Measurements from ENCODE around the gene CCDC146. TPM values are rescaled to one million over a fixed set of nuclear protein-coding genes. Genes with fewer than 3 reads are reported as not detected.

The CCDC146 gene
- total and polyA plus RNA-seq, 2 of the 13 experiments (the other 11 are each of a cell fraction or from before 2014, with no cell fraction given), result 2.4 to 4.1 TPM

DNA sequence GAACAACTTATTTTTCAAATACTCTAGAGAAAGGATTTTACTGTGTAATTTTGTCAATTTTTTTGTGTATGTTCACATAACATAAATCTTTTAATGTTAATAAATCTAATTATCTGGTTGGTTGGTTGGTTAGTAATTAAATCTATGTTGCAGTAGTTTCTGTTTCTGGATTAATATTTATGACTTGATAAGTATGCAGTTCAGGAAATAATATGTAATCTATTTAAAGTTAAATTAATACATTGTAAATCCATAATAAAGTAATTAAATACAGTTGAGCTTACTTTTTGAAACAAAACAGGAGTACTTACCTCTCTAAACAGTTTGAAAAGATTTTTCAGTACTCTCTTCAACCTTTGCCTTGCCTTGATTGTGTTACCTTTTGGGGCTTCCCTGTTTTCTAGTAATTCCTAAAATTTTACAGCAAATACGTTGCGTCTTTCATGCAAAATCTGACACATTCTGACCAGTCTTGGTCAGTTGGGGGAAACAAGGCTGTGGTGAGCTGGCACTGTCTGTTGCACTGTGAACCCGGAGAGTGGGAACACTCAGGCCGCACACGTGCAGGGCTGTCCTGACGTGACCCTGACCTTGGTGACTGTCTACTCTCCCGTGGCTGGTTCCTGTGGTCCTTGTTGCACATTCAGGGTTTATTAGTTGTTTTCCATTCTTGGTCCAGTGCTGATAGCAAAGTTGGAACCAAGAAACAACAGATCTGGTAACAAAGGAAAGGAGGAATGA lies 122.8 kb downstream of the CCDC146 start (continued):
- TF ChIP-seq, protein P1, sequence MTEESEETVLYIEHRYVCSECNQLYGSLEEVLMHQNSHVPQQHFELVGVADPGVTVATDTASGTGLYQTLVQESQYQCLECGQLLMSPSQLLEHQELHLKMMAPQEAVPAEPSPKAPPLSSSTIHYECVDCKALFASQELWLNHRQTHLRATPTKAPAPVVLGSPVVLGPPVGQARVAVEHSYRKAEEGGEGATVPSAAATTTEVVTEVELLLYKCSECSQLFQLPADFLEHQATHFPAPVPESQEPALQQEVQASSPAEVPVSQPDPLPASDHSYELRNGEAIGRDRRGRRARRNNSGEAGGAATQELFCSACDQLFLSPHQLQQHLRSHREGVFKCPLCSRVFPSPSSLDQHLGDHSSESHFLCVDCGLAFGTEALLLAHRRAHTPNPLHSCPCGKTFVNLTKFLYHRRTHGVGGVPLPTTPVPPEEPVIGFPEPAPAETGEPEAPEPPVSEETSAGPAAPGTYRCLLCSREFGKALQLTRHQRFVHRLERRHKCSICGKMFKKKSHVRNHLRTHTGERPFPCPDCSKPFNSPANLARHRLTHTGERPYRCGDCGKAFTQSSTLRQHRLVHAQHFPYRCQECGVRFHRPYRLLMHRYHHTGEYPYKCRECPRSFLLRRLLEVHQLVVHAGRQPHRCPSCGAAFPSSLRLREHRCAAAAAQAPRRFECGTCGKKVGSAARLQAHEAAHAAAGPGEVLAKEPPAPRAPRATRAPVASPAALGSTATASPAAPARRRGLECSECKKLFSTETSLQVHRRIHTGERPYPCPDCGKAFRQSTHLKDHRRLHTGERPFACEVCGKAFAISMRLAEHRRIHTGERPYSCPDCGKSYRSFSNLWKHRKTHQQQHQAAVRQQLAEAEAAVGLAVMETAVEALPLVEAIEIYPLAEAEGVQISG (CRISPR knock-in tag; IDR thresholded peaks at IDR 0.05), result peak; percentile 46; the same call in 1 of the 2 replicates
- peak; percentile 29; the same call in 1 of the 2 replicates for TF ChIP-seq MEIS1 (CRISPR knock-in tag; IDR thresholded peaks at IDR 0.05; ENCODE audit: borderline replicate concordance)
- TF ChIP-seq ZNF235 (CRISPR knock-in tag; IDR thresholded peaks at IDR 0.05; ENCODE audit: borderline replicate concordance), result no peak
- TF ChIP-seq, protein P2, sequence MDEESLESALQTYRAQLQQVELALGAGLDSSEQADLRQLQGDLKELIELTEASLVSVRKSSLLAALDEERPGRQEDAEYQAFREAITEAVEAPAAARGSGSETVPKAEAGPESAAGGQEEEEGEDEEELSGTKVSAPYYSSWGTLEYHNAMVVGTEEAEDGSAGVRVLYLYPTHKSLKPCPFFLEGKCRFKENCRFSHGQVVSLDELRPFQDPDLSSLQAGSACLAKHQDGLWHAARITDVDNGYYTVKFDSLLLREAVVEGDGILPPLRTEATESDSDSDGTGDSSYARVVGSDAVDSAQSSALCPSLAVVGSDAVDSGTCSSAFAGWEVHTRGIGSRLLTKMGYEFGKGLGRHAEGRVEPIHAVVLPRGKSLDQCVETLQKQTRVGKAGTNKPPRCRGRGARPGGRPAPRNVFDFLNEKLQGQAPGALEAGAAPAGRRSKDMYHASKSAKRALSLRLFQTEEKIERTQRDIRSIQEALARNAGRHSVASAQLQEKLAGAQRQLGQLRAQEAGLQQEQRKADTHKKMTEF (CRISPR knock-in tag; IDR thresholded peaks at IDR 0.05), result peak; percentile 56; the same call in 1 of the 2 replicates
- TF ChIP-seq SP5 (CRISPR knock-in tag; IDR thresholded peaks at IDR 0.05; ENCODE audit: borderline replicate concordance, low read depth), result no peak
- TF ChIP-seq PITX1 (CRISPR knock-in tag; IDR thresholded peaks at IDR 0.05), result peak; percentile 67; the same call in 1 of the 2 replicates
- no peak for TF ChIP-seq ZNF30 (CRISPR knock-in tag; IDR thresholded peaks at IDR 0.05)
- TF ChIP-seq TBX3 (IDR thresholded peaks at IDR 0.05; ENCODE audit: borderline replicate concordance), result peak; percentile 35; the same call in 1 of the 2 replicates
- TF ChIP-seq ZNF331 (CRISPR knock-in tag; IDR thresholded peaks at IDR 0.05), result peak; percentile 77; the same call in 1 of the 2 replicates
- TF ChIP-seq FOSL2 (CRISPR knock-in tag; IDR thresholded peaks at IDR 0.05), result peak; percentile 73
- TF ChIP-seq YEATS4 (CRISPR knock-in tag; IDR thresholded peaks at IDR 0.05; ENCODE audit: borderline replicate concordance), result peak; percentile 80
- TF ChIP-seq HDAC1 (CRISPR knock-in tag; IDR thresholded peaks at IDR 0.05), result peak; percentile 90
- TF ChIP-seq ZBTB21 (CRISPR knock-in tag; IDR thresholded peaks at IDR 0.05), result no peak
- no peak for TF ChIP-seq ZNF251 (CRISPR knock-in tag; IDR thresholded peaks at IDR 0.05)
- TF ChIP-seq, protein P3, sequence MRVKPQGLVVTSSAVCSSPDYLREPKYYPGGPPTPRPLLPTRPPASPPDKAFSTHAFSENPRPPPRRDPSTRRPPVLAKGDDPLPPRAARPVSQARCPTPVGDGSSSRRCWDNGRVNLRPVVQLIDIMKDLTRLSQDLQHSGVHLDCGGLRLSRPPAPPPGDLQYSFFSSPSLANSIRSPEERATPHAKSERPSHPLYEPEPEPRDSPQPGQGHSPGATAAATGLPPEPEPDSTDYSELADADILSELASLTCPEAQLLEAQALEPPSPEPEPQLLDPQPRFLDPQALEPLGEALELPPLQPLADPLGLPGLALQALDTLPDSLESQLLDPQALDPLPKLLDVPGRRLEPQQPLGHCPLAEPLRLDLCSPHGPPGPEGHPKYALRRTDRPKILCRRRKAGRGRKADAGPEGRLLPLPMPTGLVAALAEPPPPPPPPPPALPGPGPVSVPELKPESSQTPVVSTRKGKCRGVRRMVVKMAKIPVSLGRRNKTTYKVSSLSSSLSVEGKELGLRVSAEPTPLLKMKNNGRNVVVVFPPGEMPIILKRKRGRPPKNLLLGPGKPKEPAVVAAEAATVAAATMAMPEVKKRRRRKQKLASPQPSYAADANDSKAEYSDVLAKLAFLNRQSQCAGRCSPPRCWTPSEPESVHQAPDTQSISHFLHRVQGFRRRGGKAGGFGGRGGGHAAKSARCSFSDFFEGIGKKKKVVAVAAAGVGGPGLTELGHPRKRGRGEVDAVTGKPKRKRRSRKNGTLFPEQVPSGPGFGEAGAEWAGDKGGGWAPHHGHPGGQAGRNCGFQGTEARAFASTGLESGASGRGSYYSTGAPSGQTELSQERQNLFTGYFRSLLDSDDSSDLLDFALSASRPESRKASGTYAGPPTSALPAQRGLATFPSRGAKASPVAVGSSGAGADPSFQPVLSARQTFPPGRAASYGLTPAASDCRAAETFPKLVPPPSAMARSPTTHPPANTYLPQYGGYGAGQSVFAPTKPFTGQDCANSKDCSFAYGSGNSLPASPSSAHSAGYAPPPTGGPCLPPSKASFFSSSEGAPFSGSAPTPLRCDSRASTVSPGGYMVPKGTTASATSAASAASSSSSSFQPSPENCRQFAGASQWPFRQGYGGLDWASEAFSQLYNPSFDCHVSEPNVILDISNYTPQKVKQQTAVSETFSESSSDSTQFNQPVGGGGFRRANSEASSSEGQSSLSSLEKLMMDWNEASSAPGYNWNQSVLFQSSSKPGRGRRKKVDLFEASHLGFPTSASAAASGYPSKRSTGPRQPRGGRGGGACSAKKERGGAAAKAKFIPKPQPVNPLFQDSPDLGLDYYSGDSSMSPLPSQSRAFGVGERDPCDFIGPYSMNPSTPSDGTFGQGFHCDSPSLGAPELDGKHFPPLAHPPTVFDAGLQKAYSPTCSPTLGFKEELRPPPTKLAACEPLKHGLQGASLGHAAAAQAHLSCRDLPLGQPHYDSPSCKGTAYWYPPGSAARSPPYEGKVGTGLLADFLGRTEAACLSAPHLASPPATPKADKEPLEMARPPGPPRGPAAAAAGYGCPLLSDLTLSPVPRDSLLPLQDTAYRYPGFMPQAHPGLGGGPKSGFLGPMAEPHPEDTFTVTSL (CRISPR knock-in tag; IDR thresholded peaks at IDR 0.05; ENCODE audit: borderline replicate concordance), result peak; percentile 64; the same call in 1 of the 2 replicates
- no peak for TF ChIP-seq ZNF333 (CRISPR knock-in tag; IDR thresholded peaks at IDR 0.05; ENCODE audit: borderline replicate concordance)
- TF ChIP-seq ZNF569 (CRISPR knock-in tag; IDR thresholded peaks at IDR 0.05; ENCODE audit: borderline replicate concordance), result no peak
